GM23338 (cell line): ENCODE results near the gene ESPNL. TPM values are rescaled to one million over a fixed set of nuclear protein-coding genes. Genes with fewer than 3 reads are reported as not detected.
A peak's percentile ranks its signal among the peaks of the same experiment; 100 is the strongest.

Source experiments
- ATAC-seq: fragments of 200-7000 bp; cut with Tn5 transposase; 3 replicates; pipeline ENCODE4 v1.9.1; 2020
- DNase-seq: peaks from one replicate; pipeline ENCODE4 v3.0.0-alpha.2; 2015; ENCODE audit warnings: low spot score
- H2AFZ ChIP-seq: fragments of 200-600 bp; sonication (generic); 2 replicates; pipeline ENCODE4 v1.8.0; 2016; ENCODE audit warnings: antibody characterized with exemption, mild to moderate bottlenecking, moderate library complexity
- H3F3A ChIP-seq: fragments of 200-600 bp; sonication (generic); replicated peaks from 2 replicates; pipeline ENCODE4 v1.8.0; 2017; ENCODE audit warnings: antibody characterized with exemption, mixed run types, low read depth
- H3K27ac ChIP-seq: fragments of 200-600 bp; sonication (generic); 2 replicates; pipeline ENCODE4 v1.6.1; 2016; ENCODE audit warnings: low read depth
- H3K27me3 ChIP-seq: fragments of 200-600 bp; sonication (generic); 2 replicates; pipeline ENCODE4 v1.8.0; 2016; ENCODE audit warnings: mild to moderate bottlenecking, mixed run types, moderate library complexity; ENCODE audit not compliant: insufficient read depth
- H3K36me3 ChIP-seq: fragments of 200-600 bp; sonication (generic); 2 replicates; pipeline ENCODE4 v1.8.0; 2016; ENCODE audit warnings: mild to moderate bottlenecking; ENCODE audit not compliant: insufficient read depth
- H3K4me1 ChIP-seq: fragments of 200-600 bp; sonication (generic); 2 replicates; pipeline ENCODE4 v1.8.0; 2016; ENCODE audit warnings: mild to moderate bottlenecking, moderate library complexity; ENCODE audit not compliant: insufficient read depth
- H3K4me2 ChIP-seq: fragments of 200-600 bp; sonication (generic); 2 replicates; pipeline ENCODE4 v1.7.1; 2017; ENCODE audit warnings: mixed run types
- H3K4me3 ChIP-seq: fragments of 200-600 bp; sonication (generic); 2 replicates; pipeline ENCODE4 v1.6.1; 2016; ENCODE audit warnings: mixed run types
- H3K79me2 ChIP-seq: fragments of 200-600 bp; sonication (generic); replicated peaks from 2 replicates; pipeline ENCODE4 v1.8.0; 2017; ENCODE audit warnings: mild to moderate bottlenecking; ENCODE audit not compliant: insufficient read depth
- H3K9me2 ChIP-seq: fragments of 200-600 bp; sonication (generic); 2 replicates; pipeline ENCODE4 v1.8.0; 2017; ENCODE audit not compliant: insufficient read depth
- H4K20me1 ChIP-seq: fragments of 200-600 bp; sonication (generic); replicated peaks from 2 replicates; pipeline ENCODE4 v1.8.0; 2017; ENCODE audit warnings: mild to moderate bottlenecking; ENCODE audit not compliant: insufficient read depth
- H3K27ac Mint-ChIP-seq: 2 replicates; pipeline ENCODE4 v1.8.0; 2020; ENCODE audit warnings: inconsistent platforms, mild to moderate bottlenecking, moderate library complexity, mixed read lengths
- H3K27me3 Mint-ChIP-seq: 3 replicates; pipeline ENCODE4 v1.8.0; 2022; ENCODE audit warnings: low read depth, mild to moderate bottlenecking, moderate library complexity, mixed read lengths, inconsistent platforms; ENCODE audit not compliant: insufficient read depth, poor library complexity
- H3K36me3 Mint-ChIP-seq: 3 replicates; pipeline ENCODE4 v1.8.0; 2021; ENCODE audit warnings: low read depth, mild to moderate bottlenecking, inconsistent platforms, moderate library complexity, mixed read lengths
- H3K4me1 Mint-ChIP-seq: 3 replicates; pipeline ENCODE4 v1.8.0; 2020; ENCODE audit warnings: mild to moderate bottlenecking, inconsistent platforms, mixed read lengths
- H3K4me3 Mint-ChIP-seq: 3 replicates; pipeline ENCODE4 v1.8.0; 2021; ENCODE audit warnings: moderate library complexity, mild to moderate bottlenecking, inconsistent platforms, mixed read lengths
- H3K9me3 Mint-ChIP-seq: 3 replicates; pipeline ENCODE4 v1.8.0; 2020; ENCODE audit warnings: moderate library complexity, mild to moderate bottlenecking, inconsistent platforms, mixed read lengths
- CREB1 ChIP-seq: fragments of 250-450 bp; sonication (Bioruptor Pico); IDR thresholded peaks from 2 replicates; pipeline ENCODE4 v1.5.0; 2020; ENCODE audit warnings: low read depth, mild to moderate bottlenecking, moderate library complexity
- CTCF ChIP-seq, 2 experiments: fragments of 200-600 bp in 1 of 2; sonication (generic) in 1 of 2; conservative IDR thresholded peaks; 2 replicates each; pipeline versions ENCODE4 v1.5.1 to v1.6.1; 2016 to 2017; ENCODE audit warnings: antibody characterized with exemption in 2 of 2, low read depth in 2 of 2, mild to moderate bottlenecking in 2 of 2, moderate library complexity in 1 of 2
- ETS1 ChIP-seq: IDR thresholded peaks from 2 replicates; pipeline ENCODE4 v1.6.1; 2016; ENCODE audit warnings: antibody characterized with exemption
- EZH2 ChIP-seq: fragments of 200-600 bp; sonication (generic); IDR thresholded peaks from one replicate; pipeline ENCODE4 v1.8.0; 2017; ENCODE audit warnings: antibody characterized with exemption, mild to moderate bottlenecking, low read depth; ENCODE audit not compliant: unreplicated experiment
- EZH2phosphoT487 ChIP-seq: fragments of 200-600 bp; sonication (generic); IDR thresholded peaks from one replicate; pipeline ENCODE4 v1.8.1; 2018; ENCODE audit warnings: antibody characterized with exemption; ENCODE audit not compliant: unreplicated experiment
- JUNB ChIP-seq: IDR thresholded peaks from one replicate; pipeline ENCODE4 v1.6.1; 2016; ENCODE audit warnings: antibody characterized with exemption; ENCODE audit not compliant: unreplicated experiment
- POLR2AphosphoS5 ChIP-seq: IDR thresholded peaks from 2 replicates; pipeline ENCODE4 v1.6.1; 2016; ENCODE audit warnings: antibody characterized with exemption, low read depth
- REST ChIP-seq: IDR thresholded peaks from one replicate; pipeline ENCODE4 v1.6.1; 2018; ENCODE audit warnings: antibody characterized with exemption; ENCODE audit not compliant: unreplicated experiment
- STAT1 ChIP-seq: IDR thresholded peaks from one replicate; pipeline ENCODE4 v1.6.1; 2016; ENCODE audit warnings: antibody characterized with exemption; ENCODE audit not compliant: unreplicated experiment
- ZNF114 ChIP-seq: fragments of 250-450 bp; sonication (Bioruptor Pico); IDR thresholded peaks from 2 replicates; pipeline ENCODE4 v1.5.0; 2020; ENCODE audit warnings: mild to moderate bottlenecking, moderate library complexity
- ZNF331 ChIP-seq: fragments of 250-450 bp; sonication (Bioruptor Pico); IDR thresholded peaks from 2 replicates; pipeline ENCODE4 v1.5.0; 2020; ENCODE audit warnings: low read depth, mild to moderate bottlenecking, moderate library complexity
- polyA plus RNA-seq: library from polyadenylated mRNA; unstranded; fragments of >200 nt; fragmentation: Nextera tagmentation; extraction: Ambion mirVana; gene quantifications from 2 replicates; pipeline ENCODE4 v1.2.1, GENCODE V29; 2016
- total RNA-seq: library from RNA; depleted of rRNA; stranded (reverse); fragments of >200 nt; shearing (Covaris generic); gene quantifications from 2 replicates; pipeline ENCODE4 v1.2.3, GENCODE V29; 2014
- TF ChIP-seq, protein P1 (sequence below): fragments of 250-450 bp; sonication (Bioruptor Pico); IDR thresholded peaks from 2 replicates; pipeline ENCODE4 v1.5.0; 2020; ENCODE audit warnings: mild to moderate bottlenecking, moderate library complexity

Gene ESPNL
- total and polyA plus RNA-seq, 2 experiments from 2014 or later = 0.44 to 3.1 TPM

GRCh38 chr2:238081150-238081549 lies 19.0 kb upstream of the ESPNL start (continued):
- no peak for TF ChIP-seq CTCF (conservative IDR thresholded peaks at IDR 0.05; ENCODE audit: low read depth in 2 of 2)
- TF ChIP-seq ZNF114 (CRISPR knock-in tag) = no peak
- no peak for TF ChIP-seq CREB1 (CRISPR knock-in tag)
- no peak for TF ChIP-seq STAT1
- TF ChIP-seq ZNF331 = no peak
- no peak for TF ChIP-seq EZH2phosphoT487
- TF ChIP-seq JUNB = no peak
- TF ChIP-seq ETS1 = no peak

DNA sequence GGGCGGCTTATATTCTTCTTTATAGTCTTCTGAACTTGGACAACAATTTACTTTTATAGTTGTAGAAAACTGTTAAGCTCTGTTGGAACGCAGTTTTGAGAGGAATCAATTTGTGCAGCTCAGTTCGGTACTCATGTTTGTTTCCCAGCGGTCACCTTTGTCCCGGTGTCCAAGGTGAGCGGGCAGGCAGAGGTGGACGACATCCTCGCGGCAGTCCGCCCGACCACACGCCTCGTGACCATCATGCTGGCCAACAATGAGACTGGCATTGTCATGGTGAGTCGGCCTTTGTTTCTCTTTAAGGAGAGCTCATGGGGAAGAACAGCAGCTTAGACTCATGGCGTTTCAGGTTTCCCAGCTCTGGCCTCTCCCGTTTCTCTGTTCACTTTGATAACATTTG lies 18.6 kb upstream of the ESPNL start:
- peak overlapping the region; percentile 79 for H3K27ac Mint-ChIP-seq
- H3K4me3 ChIP-seq = no peak overlapping the region
- peaks cover 95% of the 10 kb centered on the region for H3K36me3 Mint-ChIP-seq
- no peaks in the 10 kb centered on the region for H3K27me3 ChIP-seq
- H3K4me2 ChIP-seq = no peak overlapping the region
- no peak overlapping the region for H2AFZ ChIP-seq
- ATAC-seq (no peak), DNase-seq (no peak)
- peaks cover 7% of the 10 kb centered on the region for H3K27me3 Mint-ChIP-seq
- no peaks in the 10 kb centered on the region; the same call in 2 of the 3 replicates for H3K9me3 Mint-ChIP-seq
- peaks cover 26% of the 10 kb centered on the region for H3K4me1 Mint-ChIP-seq
- H3K79me2 ChIP-seq = peaks cover 33% of the 10 kb centered on the region
- H4K20me1 ChIP-seq = peaks cover 8% of the 10 kb centered on the region; the same call in 1 of the 2 replicates
- peaks cover 53% of the 10 kb centered on the region for H3K36me3 ChIP-seq
- no peaks in the 10 kb centered on the region for H3K9me2 ChIP-seq
- no peak overlapping the region for H3K27ac ChIP-seq
- no peak overlapping the region for H3K4me3 Mint-ChIP-seq
- 0 out of 2 replicates have a peak, but pooled peaks cover 6% of the 10 kb centered on the region for H3F3A ChIP-seq
- peaks cover 17% of the 10 kb centered on the region for H3K4me1 ChIP-seq
- TF ChIP-seq EZH2 (no peak), POLR2AphosphoS5 (no peak), STAT1 (no peak), EZH2phosphoT487 (no peak), ZNF331 (no peak), REST (no peak)
- TF ChIP-seq, protein P1, sequence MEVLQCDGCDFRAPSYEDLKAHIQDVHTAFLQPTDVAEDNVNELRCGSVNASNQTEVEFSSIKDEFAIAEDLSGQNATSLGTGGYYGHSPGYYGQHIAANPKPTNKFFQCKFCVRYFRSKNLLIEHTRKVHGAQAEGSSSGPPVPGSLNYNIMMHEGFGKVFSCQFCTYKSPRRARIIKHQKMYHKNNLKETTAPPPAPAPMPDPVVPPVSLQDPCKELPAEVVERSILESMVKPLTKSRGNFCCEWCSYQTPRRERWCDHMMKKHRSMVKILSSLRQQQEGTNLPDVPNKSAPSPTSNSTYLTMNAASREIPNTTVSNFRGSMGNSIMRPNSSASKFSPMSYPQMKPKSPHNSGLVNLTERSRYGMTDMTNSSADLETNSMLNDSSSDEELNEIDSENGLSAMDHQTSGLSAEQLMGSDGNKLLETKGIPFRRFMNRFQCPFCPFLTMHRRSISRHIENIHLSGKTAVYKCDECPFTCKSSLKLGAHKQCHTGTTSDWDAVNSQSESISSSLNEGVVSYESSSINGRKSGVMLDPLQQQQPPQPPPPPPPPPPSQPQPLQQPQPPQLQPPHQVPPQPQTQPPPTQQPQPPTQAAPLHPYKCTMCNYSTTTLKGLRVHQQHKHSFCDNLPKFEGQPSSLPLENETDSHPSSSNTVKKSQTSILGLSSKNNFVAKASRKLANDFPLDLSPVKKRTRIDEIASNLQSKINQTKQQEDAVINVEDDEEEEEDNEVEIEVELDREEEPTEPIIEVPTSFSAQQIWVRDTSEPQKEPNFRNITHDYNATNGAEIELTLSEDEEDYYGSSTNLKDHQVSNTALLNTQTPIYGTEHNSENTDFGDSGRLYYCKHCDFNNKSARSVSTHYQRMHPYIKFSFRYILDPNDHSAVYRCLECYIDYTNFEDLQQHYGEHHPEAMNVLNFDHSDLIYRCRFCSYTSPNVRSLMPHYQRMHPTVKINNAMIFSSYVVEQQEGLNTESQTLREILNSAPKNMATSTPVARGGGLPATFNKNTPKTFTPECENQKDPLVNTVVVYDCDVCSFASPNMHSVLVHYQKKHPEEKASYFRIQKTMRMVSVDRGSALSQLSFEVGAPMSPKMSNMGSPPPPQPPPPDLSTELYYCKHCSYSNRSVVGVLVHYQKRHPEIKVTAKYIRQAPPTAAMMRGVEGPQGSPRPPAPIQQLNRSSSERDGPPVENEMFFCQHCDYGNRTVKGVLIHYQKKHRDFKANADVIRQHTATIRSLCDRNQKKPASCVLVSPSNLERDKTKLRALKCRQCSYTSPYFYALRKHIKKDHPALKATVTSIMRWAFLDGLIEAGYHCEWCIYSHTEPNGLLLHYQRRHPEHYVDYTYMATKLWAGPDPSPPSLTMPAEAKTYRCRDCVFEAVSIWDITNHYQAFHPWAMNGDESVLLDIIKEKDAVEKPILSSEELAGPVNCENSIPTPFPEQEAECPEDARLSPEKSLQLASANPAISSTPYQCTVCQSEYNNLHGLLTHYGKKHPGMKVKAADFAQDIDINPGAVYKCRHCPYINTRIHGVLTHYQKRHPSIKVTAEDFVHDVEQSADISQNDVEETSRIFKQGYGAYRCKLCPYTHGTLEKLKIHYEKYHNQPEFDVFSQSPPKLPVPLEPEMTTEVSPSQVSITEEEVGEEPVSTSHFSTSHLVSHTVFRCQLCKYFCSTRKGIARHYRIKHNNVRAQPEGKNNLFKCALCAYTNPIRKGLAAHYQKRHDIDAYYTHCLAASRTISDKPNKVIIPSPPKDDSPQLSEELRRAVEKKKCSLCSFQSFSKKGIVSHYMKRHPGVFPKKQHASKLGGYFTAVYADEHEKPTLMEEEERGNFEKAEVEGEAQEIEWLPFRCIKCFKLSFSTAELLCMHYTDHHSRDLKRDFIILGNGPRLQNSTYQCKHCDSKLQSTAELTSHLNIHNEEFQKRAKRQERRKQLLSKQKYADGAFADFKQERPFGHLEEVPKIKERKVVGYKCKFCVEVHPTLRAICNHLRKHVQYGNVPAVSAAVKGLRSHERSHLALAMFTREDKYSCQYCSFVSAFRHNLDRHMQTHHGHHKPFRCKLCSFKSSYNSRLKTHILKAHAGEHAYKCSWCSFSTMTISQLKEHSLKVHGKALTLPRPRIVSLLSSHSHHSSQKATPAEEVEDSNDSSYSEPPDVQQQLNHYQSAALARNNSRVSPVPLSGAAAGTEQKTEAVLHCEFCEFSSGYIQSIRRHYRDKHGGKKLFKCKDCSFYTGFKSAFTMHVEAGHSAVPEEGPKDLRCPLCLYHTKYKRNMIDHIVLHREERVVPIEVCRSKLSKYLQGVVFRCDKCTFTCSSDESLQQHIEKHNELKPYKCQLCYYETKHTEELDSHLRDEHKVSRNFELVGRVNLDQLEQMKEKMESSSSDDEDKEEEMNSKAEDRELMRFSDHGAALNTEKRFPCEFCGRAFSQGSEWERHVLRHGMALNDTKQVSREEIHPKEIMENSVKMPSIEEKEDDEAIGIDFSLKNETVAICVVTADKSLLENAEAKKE = no peak
